ENCODE results near the gene DYSF. TPM values are rescaled to one million over a fixed set of nuclear protein-coding genes. Genes with fewer than 3 reads are reported as not detected.

DYSF gene
- total and polyA plus RNA-seq, 3 donors from 2014 or later: 6.8 to 10.9 (median 8.9) TPM

DNA sequence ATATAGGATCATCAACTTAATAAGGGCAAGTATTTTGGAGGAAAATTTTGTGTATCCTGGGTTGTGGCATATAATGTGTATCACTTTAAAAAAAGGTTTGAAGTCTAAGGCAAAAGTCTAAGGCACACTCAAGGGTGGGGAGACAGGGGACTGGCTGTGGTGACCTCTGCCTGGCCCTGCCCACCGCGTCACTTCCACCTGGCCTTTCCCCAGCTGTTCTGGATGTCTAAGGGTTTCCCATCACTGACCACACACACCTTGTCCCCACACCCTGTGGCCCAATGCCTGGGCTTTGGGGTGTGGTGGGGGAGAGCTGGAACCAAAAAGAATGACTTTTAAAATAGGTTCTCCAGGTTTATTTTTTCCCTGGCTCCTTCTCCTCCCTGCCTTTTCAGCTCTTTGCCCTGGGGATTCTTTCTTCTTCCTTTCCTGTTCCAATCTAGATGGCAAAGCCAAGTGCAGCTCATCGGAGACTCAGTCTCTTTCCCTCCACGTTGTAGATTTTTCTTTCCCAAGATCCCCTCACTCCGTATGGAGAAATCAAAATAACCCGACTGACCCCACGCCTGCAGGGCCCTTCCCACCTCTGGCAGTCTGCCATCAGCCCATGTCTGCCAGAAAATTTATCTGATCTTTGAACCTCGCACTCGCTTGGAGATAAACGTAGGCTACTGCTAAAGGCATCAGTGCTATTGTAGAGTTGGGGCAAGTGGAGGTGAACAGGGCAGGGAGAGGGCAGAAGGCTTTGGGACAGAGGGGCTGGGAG lies 257.2 kb downstream of the DYSF start:
- H3K4me1 ChIP-seq: no peaks in the 10 kb centered on the region
- TF ChIP-seq, protein P1, sequence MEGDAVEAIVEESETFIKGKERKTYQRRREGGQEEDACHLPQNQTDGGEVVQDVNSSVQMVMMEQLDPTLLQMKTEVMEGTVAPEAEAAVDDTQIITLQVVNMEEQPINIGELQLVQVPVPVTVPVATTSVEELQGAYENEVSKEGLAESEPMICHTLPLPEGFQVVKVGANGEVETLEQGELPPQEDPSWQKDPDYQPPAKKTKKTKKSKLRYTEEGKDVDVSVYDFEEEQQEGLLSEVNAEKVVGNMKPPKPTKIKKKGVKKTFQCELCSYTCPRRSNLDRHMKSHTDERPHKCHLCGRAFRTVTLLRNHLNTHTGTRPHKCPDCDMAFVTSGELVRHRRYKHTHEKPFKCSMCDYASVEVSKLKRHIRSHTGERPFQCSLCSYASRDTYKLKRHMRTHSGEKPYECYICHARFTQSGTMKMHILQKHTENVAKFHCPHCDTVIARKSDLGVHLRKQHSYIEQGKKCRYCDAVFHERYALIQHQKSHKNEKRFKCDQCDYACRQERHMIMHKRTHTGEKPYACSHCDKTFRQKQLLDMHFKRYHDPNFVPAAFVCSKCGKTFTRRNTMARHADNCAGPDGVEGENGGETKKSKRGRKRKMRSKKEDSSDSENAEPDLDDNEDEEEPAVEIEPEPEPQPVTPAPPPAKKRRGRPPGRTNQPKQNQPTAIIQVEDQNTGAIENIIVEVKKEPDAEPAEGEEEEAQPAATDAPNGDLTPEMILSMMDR (IDR thresholded peaks at IDR 0.05): no peak
- no peak for TF ChIP-seq POLR2A (IDR thresholded peaks at IDR 0.05)
- no peak for DNase-seq
- no peaks in the 10 kb centered on the region for H3K27me3 ChIP-seq
- 37 to 52% methylated on average over 10 of the region's 10 CpGs for WGBS, 2 donors
- no peak overlapping the region for H3K27ac ChIP-seq
- H3K36me3 ChIP-seq (ENCODE audit: low read depth, missing control alignments): no peaks in the 10 kb centered on the region
- H3K9me3 ChIP-seq: no peaks in the 10 kb centered on the region
- intact Hi-C loops (cut with DNase I; ENCODE audit: low total_unique reads): no loop called here
- H3K4me3 ChIP-seq: no peak overlapping the region

DNA sequence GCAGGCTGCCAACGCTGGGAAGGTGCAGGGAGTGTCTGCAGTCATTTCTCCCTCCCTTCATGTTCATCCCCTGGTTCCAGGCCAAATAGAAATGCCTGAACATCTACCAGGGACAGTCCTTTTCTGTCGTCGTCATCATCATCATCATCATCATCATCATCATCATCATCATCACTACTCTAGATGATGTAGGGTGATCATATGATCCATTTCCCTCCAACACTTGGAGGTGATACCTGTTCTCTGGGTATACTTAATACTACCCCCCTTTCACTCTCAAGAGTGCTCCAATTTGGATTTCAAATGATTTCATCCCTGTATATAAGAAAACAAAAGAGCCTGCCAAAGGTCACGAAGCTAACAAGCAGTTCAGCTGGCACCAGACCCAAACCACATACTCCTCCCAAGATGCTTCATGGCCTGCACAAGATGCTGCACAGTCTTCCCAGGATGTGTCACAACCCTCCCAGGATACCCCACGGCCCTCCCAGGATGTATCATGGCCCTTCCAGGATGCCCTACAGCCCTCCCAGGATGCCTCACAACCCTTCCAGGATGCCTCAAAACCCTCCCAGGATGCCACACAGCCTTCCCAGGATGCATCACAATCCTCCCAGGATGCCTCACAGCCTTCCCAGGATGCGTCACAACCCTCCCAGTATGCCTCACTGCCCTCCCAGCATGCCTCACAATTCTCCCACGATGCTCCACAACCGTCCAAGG lies 257.9 kb downstream of the DYSF start:
- Histone ChIP-seq H3K4me3 (no peak overlapping the region), H3K36me3 (ENCODE audit: low read depth, missing control alignments) (no peaks in the 10 kb centered on the region), H3K27ac (no peak overlapping the region), H3K9me3 (no peaks in the 10 kb centered on the region), H3K4me1 (peaks cover under 1% of the 10 kb centered on the region), H3K27me3 (no peaks in the 10 kb centered on the region)
- intact Hi-C loops (cut with DNase I; ENCODE audit: low total_unique reads): no loop called here
- TF ChIP-seq POLR2A (IDR thresholded peaks at IDR 0.05): no peak
- TF ChIP-seq, protein P1 (IDR thresholded peaks at IDR 0.05): no peak
- peak; percentile 56 for DNase-seq
- 61 to 70% methylated on average over 8 of the region's 8 CpGs for WGBS, 2 donors

DNA sequence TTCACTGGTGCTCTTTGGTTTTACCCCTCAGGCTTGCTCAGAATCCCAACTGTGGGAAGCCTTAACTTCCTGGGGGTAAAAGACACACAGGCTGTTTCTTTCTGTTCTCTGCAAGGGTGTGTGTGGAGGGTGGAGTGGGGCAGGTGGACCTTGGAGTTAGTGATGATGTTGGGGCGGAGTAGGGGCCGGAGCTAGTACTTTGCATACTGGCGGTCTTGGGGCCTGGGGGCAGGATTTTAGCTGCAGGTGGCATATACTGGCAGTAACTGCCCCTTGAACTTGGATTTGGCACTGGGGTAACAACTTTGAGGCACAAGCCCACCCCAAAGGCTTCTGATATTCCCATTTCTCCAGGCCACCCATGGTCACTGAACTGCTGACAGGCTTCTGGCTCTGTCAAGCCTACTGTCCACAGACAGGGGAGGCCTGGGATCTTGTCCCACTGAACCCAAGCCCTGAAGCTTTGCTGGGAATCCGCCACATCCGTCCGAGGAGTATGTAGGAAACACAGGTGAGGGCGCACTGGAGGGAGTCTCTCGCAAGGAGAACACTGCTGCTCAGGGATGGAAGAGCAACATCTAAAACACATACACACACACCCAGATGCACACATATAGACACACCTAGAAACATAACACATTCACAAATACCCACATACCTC lies 258.9 kb downstream of the DYSF start:
- DNase-seq: no peak
- H3K36me3 ChIP-seq (ENCODE audit: low read depth, missing control alignments): no peaks in the 10 kb centered on the region
- H3K4me1 ChIP-seq: peaks cover 8% of the 10 kb centered on the region
- WGBS, 2 donors: 93 to 96% methylated on average over 8 of the region's 8 CpGs
- no peaks in the 10 kb centered on the region for H3K9me3 ChIP-seq
- TF ChIP-seq, protein P1 (IDR thresholded peaks at IDR 0.05): no peak
- TF ChIP-seq POLR2A (IDR thresholded peaks at IDR 0.05): no peak
- intact Hi-C loops (cut with DNase I; ENCODE audit: low total_unique reads): no loop called here
- no peak overlapping the region for H3K27ac ChIP-seq
- H3K27me3 ChIP-seq: no peaks in the 10 kb centered on the region
- H3K4me3 ChIP-seq: no peak overlapping the region

DNA sequence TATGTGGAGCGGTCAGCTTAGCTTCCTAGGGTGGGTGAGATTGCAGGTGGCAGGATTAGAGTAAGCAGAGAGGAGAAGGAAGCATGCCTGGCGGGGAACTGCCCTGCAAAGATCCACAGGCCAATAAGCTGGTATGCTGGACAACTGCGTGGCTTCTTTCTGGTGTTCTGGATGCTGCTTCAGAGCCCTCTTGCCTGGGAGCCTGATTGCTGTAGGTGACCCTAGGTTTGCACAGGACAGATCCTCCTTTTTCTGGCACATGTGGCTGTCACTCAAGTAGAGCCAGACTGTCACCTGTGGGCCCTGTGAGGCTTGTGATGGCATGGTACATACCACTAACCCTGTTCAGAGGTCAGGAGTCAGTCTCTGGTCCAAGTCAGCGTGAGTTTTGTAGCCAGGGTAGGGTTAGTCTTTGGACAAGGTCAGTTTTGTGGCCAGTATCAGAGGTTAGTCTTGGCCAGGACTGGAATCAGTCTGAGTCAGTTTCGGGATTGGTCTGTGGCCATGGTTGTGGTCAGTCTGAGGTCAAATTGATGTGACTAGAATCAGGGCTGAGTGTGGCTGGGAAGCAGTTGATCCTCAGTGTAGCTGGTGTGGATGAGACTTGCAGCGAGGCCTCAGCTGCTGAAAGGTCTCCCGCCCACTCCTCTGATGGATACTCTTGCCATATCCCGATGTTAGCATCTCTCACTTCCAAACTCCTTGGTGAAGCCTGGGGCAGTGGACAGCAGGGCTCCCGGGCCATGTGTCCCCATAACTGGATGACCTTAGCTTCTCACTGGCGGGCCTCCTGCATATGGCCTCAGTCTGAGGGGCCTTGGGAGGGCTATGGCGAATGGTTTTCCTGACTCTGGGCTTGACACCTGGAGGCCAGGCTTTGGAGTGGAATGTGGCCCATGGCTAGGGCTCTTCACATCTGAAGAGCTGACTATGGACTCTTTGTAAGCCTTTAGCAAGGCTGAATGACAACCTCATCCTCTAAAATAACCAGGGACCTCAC lies 260.5 kb downstream of the DYSF start:
- Histone ChIP-seq H3K27me3 (no peaks in the 10 kb centered on the region), H3K4me3 (no peak overlapping the region), H3K36me3 (ENCODE audit: low read depth, missing control alignments) (no peaks in the 10 kb centered on the region), H3K27ac (no peak overlapping the region), H3K9me3 (no peaks in the 10 kb centered on the region), H3K4me1 (peaks cover 12% of the 10 kb centered on the region)
- intact Hi-C loops (cut with DNase I; ENCODE audit: low total_unique reads): no loop called here
- 89 to 94% methylated on average over 10 to 11 of the region's 11 CpGs for WGBS, 2 donors
- no peak for DNase-seq
- TF ChIP-seq, protein P1 (IDR thresholded peaks at IDR 0.05): no peak
- TF ChIP-seq POLR2A (IDR thresholded peaks at IDR 0.05): no peak
